Hepatocyte (in vitro differentiated cells): Measurements from ENCODE around the gene EML3.

Source experiments
- CTCF ChIP-seq: fragments of 200-600 bp; sonication (generic); IDR thresholded peaks from 2 replicates; pipeline ENCODE4 v1.5.1; 2016; ENCODE audit warnings: antibody characterized with exemption, mild to moderate bottlenecking; ENCODE audit not compliant: poor library complexity
- EZH2phosphoT487 ChIP-seq: fragments of 200-600 bp; sonication (generic); IDR thresholded peaks from one replicate; pipeline ENCODE4 v1.6.1; 2018; ENCODE audit warnings: antibody characterized with exemption, mild to moderate bottlenecking, low read depth, moderate library complexity; ENCODE audit not compliant: unreplicated experiment, severe bottlenecking

GRCh38 chr11:62610814-62611704 lies 1.5 kb downstream of the EML3 start:
- TF ChIP-seq CTCF, result no peak
- no peak for TF ChIP-seq EZH2phosphoT487
